Neural cell (in vitro differentiated cells): ENCODE data around the gene YY1. TPM values are rescaled to one million over a fixed set of nuclear protein-coding genes. Genes with fewer than 3 reads are reported as not detected.

ENCODE experiments used
- H2AFZ ChIP-seq: fragments of 200-600, 300-800 bp; sonication (generic), shearing (Covaris generic); 2 replicates; pipeline ENCODE4 v1.6.0; 2014; ENCODE audit warnings: low read depth, mild to moderate bottlenecking, antibody characterized with exemption, low read length, moderate library complexity
- H3F3A ChIP-seq: fragments of 200-600 bp; shearing (Covaris generic); 2 replicates; pipeline ENCODE4 v1.6.1; 2016; ENCODE audit warnings: mild to moderate bottlenecking, moderate library complexity, mixed read lengths, antibody characterized with exemption, low read length; ENCODE audit not compliant: insufficient read depth, poor library complexity, severe bottlenecking
- H3K27ac ChIP-seq: fragments of 200-600, 300-800 bp; sonication (generic), shearing (Covaris generic); 2 replicates; pipeline ENCODE4 v1.5.1; 2014; ENCODE audit warnings: mild to moderate bottlenecking, low read length, moderate library complexity
- H3K27me3 ChIP-seq: fragments of 300-800, 200-600 bp; sonication (generic), shearing (Covaris generic); 2 replicates; pipeline ENCODE4 v1.6.0; 2014; ENCODE audit warnings: mild to moderate bottlenecking, low read depth, low read length, moderate library complexity; ENCODE audit not compliant: insufficient read depth
- H3K36me3 ChIP-seq: fragments of 300-800, 200-600 bp; sonication (generic), shearing (Covaris generic); 2 replicates; pipeline ENCODE4 v1.5.1; 2014; ENCODE audit warnings: mild to moderate bottlenecking, antibody characterized with exemption, low read length, moderate library complexity; ENCODE audit not compliant: insufficient read depth
- H3K4me2 ChIP-seq: fragments of 300-800, 200-600 bp; sonication (generic), shearing (Covaris generic); 2 replicates; pipeline ENCODE4 v1.6.0; 2014; ENCODE audit warnings: mild to moderate bottlenecking, low read length
- H3K4me3 ChIP-seq: fragments of 300-800, 200-600 bp; sonication (generic), shearing (Covaris generic); 2 replicates; pipeline ENCODE4 v1.5.1; 2014; ENCODE audit warnings: mild to moderate bottlenecking, low read length, moderate library complexity
- H3K79me2 ChIP-seq: fragments of 200-600 bp; shearing (Covaris generic); replicated peaks from 2 replicates; pipeline ENCODE4 v1.6.0; 2014; ENCODE audit warnings: mild to moderate bottlenecking, low read length, moderate library complexity; ENCODE audit not compliant: insufficient read depth
- H3K9ac ChIP-seq: fragments of 300-800, 200-600 bp; sonication (generic), shearing (Covaris generic); 2 replicates; pipeline ENCODE4 v1.6.1; 2016; ENCODE audit warnings: mild to moderate bottlenecking, low read length, mixed read lengths
- H3K9me2 ChIP-seq: fragments of 200-600 bp; shearing (Covaris generic); 2 replicates; pipeline ENCODE4 v1.6.1; 2016; ENCODE audit warnings: mild to moderate bottlenecking, low read length, mixed read lengths; ENCODE audit not compliant: insufficient read depth
- H3K9me3 ChIP-seq: fragments of 200-600, 300-800 bp; sonication (generic), shearing (Covaris generic); 2 replicates; pipeline ENCODE4 v1.6.1; 2016; ENCODE audit warnings: mild to moderate bottlenecking, mixed run types, low read length, moderate library complexity, mixed read lengths
- H4K20me1 ChIP-seq: fragments of 200-600 bp; shearing (Covaris generic); 2 replicates; pipeline ENCODE4 v1.6.1; 2016; ENCODE audit warnings: mild to moderate bottlenecking, mixed run types; ENCODE audit not compliant: insufficient read depth
- CTCF ChIP-seq: fragments of 450-650 bp; IDR thresholded peaks from 2 replicates; pipeline ENCODE4 v1.5.1; 2014; ENCODE audit warnings: antibody characterized with exemption, mild to moderate bottlenecking, moderate library complexity; ENCODE audit not compliant: poor library complexity, severe bottlenecking
- EP300 ChIP-seq: fragments of 450-650 bp; conservative IDR thresholded peaks from 2 replicates; pipeline ENCODE4 v1.6.1; 2014; ENCODE audit warnings: antibody characterized with exemption, mild to moderate bottlenecking, moderate library complexity; ENCODE audit not compliant: poor library complexity, severe bottlenecking
- EZH2 ChIP-seq: fragments of 200-600, 300-800 bp; shearing (Covaris generic), sonication (generic); IDR thresholded peaks from 2 replicates; pipeline ENCODE4 v1.6.1; 2014; ENCODE audit warnings: antibody characterized with exemption, low read length, borderline replicate concordance, mild to moderate bottlenecking; ENCODE audit not compliant: insufficient read depth, poor library complexity, severe bottlenecking
- MXI1 ChIP-seq: fragments of 450-650 bp; conservative IDR thresholded peaks from 2 replicates; pipeline ENCODE4 v1.6.1; 2014; ENCODE audit warnings: antibody characterized with exemption, mild to moderate bottlenecking; ENCODE audit not compliant: poor library complexity, severe bottlenecking
- POLR2AphosphoS5 ChIP-seq: IDR thresholded peaks from 2 replicates; pipeline ENCODE4 v1.6.1; 2012
- RAD21 ChIP-seq: fragments of 450-650 bp; conservative IDR thresholded peaks from 2 replicates; pipeline ENCODE4 v1.6.1; 2014; ENCODE audit warnings: antibody characterized with exemption, mild to moderate bottlenecking, moderate library complexity
- REST ChIP-seq: IDR thresholded peaks from 2 replicates; pipeline ENCODE4 v1.6.1; 2012; ENCODE audit warnings: borderline replicate concordance
- SMC3 ChIP-seq: fragments of 450-650 bp; conservative IDR thresholded peaks from 2 replicates; pipeline ENCODE4 v1.6.1; 2014; ENCODE audit warnings: antibody characterized with exemption, mild to moderate bottlenecking, moderate library complexity; ENCODE audit not compliant: poor library complexity
- TAF1 ChIP-seq: IDR thresholded peaks from 2 replicates; pipeline ENCODE4 v1.6.1; 2012; ENCODE audit warnings: low read depth
- polyA plus RNA-seq: library from polyadenylated mRNA; depleted of rRNA; stranded (reverse); fragments of >200 nt; gene quantifications from 2 replicates; pipeline ENCODE4 v1.2.3, GENCODE V29; 2014

YY1 gene
- polyA plus RNA-seq, 1 donor from 2014 or later: 50.4 TPM

- Histone ChIP-seq H3F3A (no peaks in the 10 kb centered on the region), H3K9me2 (no peaks in the 10 kb centered on the region), H3K4me2 (no peak overlapping the region), H3K4me3 (no peak overlapping the region), H3K9ac (no peak overlapping the region), H3K27ac (no peak overlapping the region), H3K27me3 (no peaks in the 10 kb centered on the region), H2AFZ (no peak overlapping the region), H3K79me2 (peaks cover 39% of the 10 kb centered on the region), H3K9me3 (no peaks in the 10 kb centered on the region), H4K20me1 (no peaks in the 10 kb centered on the region), H3K36me3 (no peaks in the 10 kb centered on the region)
- TF ChIP-seq MXI1: no peak
- no peak for TF ChIP-seq EZH2
- TF ChIP-seq RAD21: no peak
- TF ChIP-seq REST: no peak
- no peak for TF ChIP-seq CTCF
Observed at GRCh38 chr14:100267990-100268389, 29.0 kb downstream of the YY1 start.

GRCh38 chr14:100268591-100269207 is 29.8 kb downstream of the YY1 start:
- Histone ChIP-seq H3K9me2 (no peaks in the 10 kb centered on the region), H3K27me3 (no peaks in the 10 kb centered on the region), H4K20me1 (no peaks in the 10 kb centered on the region), H3F3A (no peaks in the 10 kb centered on the region), H3K9ac (no peak overlapping the region), H3K9me3 (no peaks in the 10 kb centered on the region), H3K4me3 (no peak overlapping the region), H2AFZ (no peak overlapping the region), H3K27ac (no peak overlapping the region), H3K4me2 (no peak overlapping the region), H3K79me2 (peaks cover 46% of the 10 kb centered on the region), H3K36me3 (no peaks in the 10 kb centered on the region)
- TF ChIP-seq POLR2AphosphoS5: no peak
- no peak for TF ChIP-seq TAF1
- TF ChIP-seq EP300: no peak
- no peak for TF ChIP-seq RAD21
- no peak for TF ChIP-seq MXI1
- no peak for TF ChIP-seq SMC3
- no peak for TF ChIP-seq CTCF
- TF ChIP-seq REST: no peak
- TF ChIP-seq EZH2: no peak
